OCI-LY3 (cell line): ENCODE results near the gene CRYBB2.

ENCODE experiments used
- EZH2phosphoT487 ChIP-seq: fragments of 200-600 bp; shearing (Covaris generic); IDR thresholded peaks from 2 replicates; pipeline ENCODE4 v1.6.1; 2018; ENCODE audit warnings: antibody characterized with exemption, mixed run types, low read depth
- TF ChIP-seq, protein P1 (sequence below): fragments of 200-600, 300-600 bp; sonication (generic); IDR thresholded peaks from 2 replicates; pipeline ENCODE4 v1.5.1; 2014; ENCODE audit warnings: antibody characterized with exemption, low read length, low read depth

GRCh38 chr22:25213221-25213620 is 6.2 kb upstream of the CRYBB2 start:
- TF ChIP-seq, protein P1, sequence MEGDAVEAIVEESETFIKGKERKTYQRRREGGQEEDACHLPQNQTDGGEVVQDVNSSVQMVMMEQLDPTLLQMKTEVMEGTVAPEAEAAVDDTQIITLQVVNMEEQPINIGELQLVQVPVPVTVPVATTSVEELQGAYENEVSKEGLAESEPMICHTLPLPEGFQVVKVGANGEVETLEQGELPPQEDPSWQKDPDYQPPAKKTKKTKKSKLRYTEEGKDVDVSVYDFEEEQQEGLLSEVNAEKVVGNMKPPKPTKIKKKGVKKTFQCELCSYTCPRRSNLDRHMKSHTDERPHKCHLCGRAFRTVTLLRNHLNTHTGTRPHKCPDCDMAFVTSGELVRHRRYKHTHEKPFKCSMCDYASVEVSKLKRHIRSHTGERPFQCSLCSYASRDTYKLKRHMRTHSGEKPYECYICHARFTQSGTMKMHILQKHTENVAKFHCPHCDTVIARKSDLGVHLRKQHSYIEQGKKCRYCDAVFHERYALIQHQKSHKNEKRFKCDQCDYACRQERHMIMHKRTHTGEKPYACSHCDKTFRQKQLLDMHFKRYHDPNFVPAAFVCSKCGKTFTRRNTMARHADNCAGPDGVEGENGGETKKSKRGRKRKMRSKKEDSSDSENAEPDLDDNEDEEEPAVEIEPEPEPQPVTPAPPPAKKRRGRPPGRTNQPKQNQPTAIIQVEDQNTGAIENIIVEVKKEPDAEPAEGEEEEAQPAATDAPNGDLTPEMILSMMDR: no peak
- no peak for TF ChIP-seq EZH2phosphoT487
